ENCODE data around the gene SLC38A4. TPM values are rescaled to one million over a fixed set of nuclear protein-coding genes. Genes with fewer than 3 reads are reported as not detected.

The SLC38A4 gene
- total and polyA plus RNA-seq, 2 of the 8 experiments (the other 6 are each of a cell fraction or from before 2014, with no cell fraction given): 6.7 to 15.4 TPM

- TF ChIP-seq KDM5A (IDR thresholded peaks at IDR 0.05; ENCODE audit: low read length) (no peak), RFX5 (IDR thresholded peaks at IDR 0.05; ENCODE audit: borderline replicate concordance, low read depth, low read length) (no peak), BRCA1 (IDR thresholded peaks at IDR 0.05; ENCODE audit: low read depth, low read length) (no peak)
Measured at GRCh38 chr12:46874642-46875041, 48.8 kb upstream of the SLC38A4 start (continued).
